ENCODE data around the gene TAPT1. TPM values are rescaled to one million over a fixed set of nuclear protein-coding genes. Genes with fewer than 3 reads are reported as not detected.

TAPT1 gene
- total and polyA plus RNA-seq, 9 donors, result 21.2 to 35.2 (median 29.5) TPM

- H3K27ac ChIP-seq (ENCODE audit: low read length), result no peak overlapping the region
- no peaks in the 10 kb centered on the region for H3K9me3 ChIP-seq (replicated peaks; ENCODE audit: control insufficient read depth, low read depth, low read length)
- H3K4me1 ChIP-seq (ENCODE audit: control insufficient read depth, insufficient read depth, low read length), result peaks cover 16% of the 10 kb centered on the region
- peaks cover 5% of the 10 kb centered on the region for H3K36me3 ChIP-seq (ENCODE audit: control insufficient read depth, insufficient read depth, low read length)
- H3K4me3 ChIP-seq (ENCODE audit: low read length), result no peak overlapping the region
- H3K27me3 ChIP-seq (ENCODE audit: control insufficient read depth, insufficient read depth, low read length), result no peaks in the 10 kb centered on the region
- no peak for DNase-seq
These were observed 3.2 kb downstream of the TAPT1 start for GRCh38 chr4:16222957-16223527.

- H3K4me3 ChIP-seq (ENCODE audit: low read length), result no peak overlapping the region
- H3K27ac ChIP-seq (ENCODE audit: low read length), result no peak overlapping the region
- H3K27me3 ChIP-seq (ENCODE audit: control insufficient read depth, insufficient read depth, low read length), result no peaks in the 10 kb centered on the region
- H3K36me3 ChIP-seq (ENCODE audit: control insufficient read depth, insufficient read depth, low read length), result peaks cover 13% of the 10 kb centered on the region
- no peak for DNase-seq
- H3K9me3 ChIP-seq (replicated peaks; ENCODE audit: control insufficient read depth, low read depth, low read length), result no peaks in the 10 kb centered on the region
- H3K4me1 ChIP-seq (ENCODE audit: control insufficient read depth, insufficient read depth, low read length), result peaks cover 7% of the 10 kb centered on the region
These were observed 7.3 kb downstream of the TAPT1 start for GRCh38 chr4:16218950-16219349.

- Histone ChIP-seq H3K9me3 (replicated peaks; ENCODE audit: control insufficient read depth, low read depth, low read length) (no peaks in the 10 kb centered on the region), H3K27ac (ENCODE audit: low read length) (no peak overlapping the region), H3K4me1 (ENCODE audit: control insufficient read depth, insufficient read depth, low read length) (peaks cover 3% of the 10 kb centered on the region), H3K36me3 (ENCODE audit: control insufficient read depth, insufficient read depth, low read length) (peaks cover 17% of the 10 kb centered on the region), H3K27me3 (ENCODE audit: control insufficient read depth, insufficient read depth, low read length) (no peaks in the 10 kb centered on the region), H3K4me3 (ENCODE audit: low read length) (no peak overlapping the region)
- WGBS (ENCODE audit: insufficient coverage), result 61% methylated on average over 2 of the region's 6 CpGs
- no peak for DNase-seq
These were observed 8.8 kb downstream of the TAPT1 start for GRCh38 chr4:16217300-16218051.

GRCh38 chr4:16213121-16213520, 13.2 kb downstream of the TAPT1 start:
- H3K9me3 ChIP-seq (replicated peaks; ENCODE audit: control insufficient read depth, low read depth, low read length), result no peaks in the 10 kb centered on the region
- peaks cover 21% of the 10 kb centered on the region for H3K36me3 ChIP-seq (ENCODE audit: control insufficient read depth, insufficient read depth, low read length)
- no peak overlapping the region for H3K4me3 ChIP-seq (ENCODE audit: low read length)
- peaks cover 3% of the 10 kb centered on the region for H3K4me1 ChIP-seq (ENCODE audit: control insufficient read depth, insufficient read depth, low read length)
- WGBS (ENCODE audit: insufficient coverage), result no CpG with 5 or more reads among the region's 2 CpGs
- DNase-seq, result no peak
- H3K27me3 ChIP-seq (ENCODE audit: control insufficient read depth, insufficient read depth, low read length), result no peaks in the 10 kb centered on the region
- H3K27ac ChIP-seq (ENCODE audit: low read length), result no peak overlapping the region

- Histone ChIP-seq H3K27me3 (ENCODE audit: control insufficient read depth, insufficient read depth, low read length) (no peaks in the 10 kb centered on the region), H3K9me3 (replicated peaks; ENCODE audit: control insufficient read depth, low read depth, low read length) (no peaks in the 10 kb centered on the region), H3K27ac (ENCODE audit: low read length) (no peak overlapping the region), H3K4me3 (ENCODE audit: low read length) (no peak overlapping the region), H3K4me1 (ENCODE audit: control insufficient read depth, insufficient read depth, low read length) (no peaks in the 10 kb centered on the region), H3K36me3 (ENCODE audit: control insufficient read depth, insufficient read depth, low read length) (peaks cover 18% of the 10 kb centered on the region)
- 80% methylated on average over 1 of the region's 3 CpGs for WGBS (ENCODE audit: insufficient coverage)
- no peak for DNase-seq
These were observed 14.0 kb downstream of the TAPT1 start for GRCh38 chr4:16212138-16212782.

GRCh38 chr4:16207409-16207808, 18.9 kb downstream of the TAPT1 start:
- Histone ChIP-seq H3K27me3 (ENCODE audit: control insufficient read depth, insufficient read depth, low read length) (no peaks in the 10 kb centered on the region), H3K27ac (ENCODE audit: low read length) (no peak overlapping the region), H3K4me1 (ENCODE audit: control insufficient read depth, insufficient read depth, low read length) (peaks cover 6% of the 10 kb centered on the region), H3K36me3 (ENCODE audit: control insufficient read depth, insufficient read depth, low read length) (peaks cover 15% of the 10 kb centered on the region), H3K9me3 (replicated peaks; ENCODE audit: control insufficient read depth, low read depth, low read length) (no peaks in the 10 kb centered on the region), H3K4me3 (ENCODE audit: low read length) (no peak overlapping the region)
- 88% methylated on average over 1 of the region's 1 CpG for WGBS (ENCODE audit: insufficient coverage)
- no peak for DNase-seq

GRCh38 chr4:16206848-16207247, 19.4 kb downstream of the TAPT1 start:
- Histone ChIP-seq H3K4me3 (ENCODE audit: low read length) (no peak overlapping the region), H3K9me3 (replicated peaks; ENCODE audit: control insufficient read depth, low read depth, low read length) (no peaks in the 10 kb centered on the region), H3K36me3 (ENCODE audit: control insufficient read depth, insufficient read depth, low read length) (peaks cover 16% of the 10 kb centered on the region), H3K4me1 (ENCODE audit: control insufficient read depth, insufficient read depth, low read length) (peaks cover 6% of the 10 kb centered on the region), H3K27me3 (ENCODE audit: control insufficient read depth, insufficient read depth, low read length) (no peaks in the 10 kb centered on the region), H3K27ac (ENCODE audit: low read length) (no peak overlapping the region)
- no peak for DNase-seq
- 36% methylated on average over 2 of the region's 2 CpGs for whole genome bisulfite sequencing (ENCODE audit: insufficient coverage)

- H3K9me3 ChIP-seq (replicated peaks; ENCODE audit: control insufficient read depth, low read depth, low read length), result no peaks in the 10 kb centered on the region
- no peaks in the 10 kb centered on the region for H3K27me3 ChIP-seq (ENCODE audit: control insufficient read depth, insufficient read depth, low read length)
- peaks cover 19% of the 10 kb centered on the region for H3K36me3 ChIP-seq (ENCODE audit: control insufficient read depth, insufficient read depth, low read length)
- H3K4me1 ChIP-seq (ENCODE audit: control insufficient read depth, insufficient read depth, low read length), result peaks cover 6% of the 10 kb centered on the region
- WGBS (ENCODE audit: insufficient coverage), result 50% methylated on average over 1 of the region's 5 CpGs
- H3K4me3 ChIP-seq (ENCODE audit: low read length), result no peak overlapping the region
- DNase-seq, result no peak
- no peak overlapping the region for H3K27ac ChIP-seq (ENCODE audit: low read length)
These were observed 20.0 kb downstream of the TAPT1 start for GRCh38 chr4:16206301-16206700.

- no peak overlapping the region for H3K4me3 ChIP-seq (ENCODE audit: low read length)
- H3K27me3 ChIP-seq (ENCODE audit: control insufficient read depth, insufficient read depth, low read length), result no peaks in the 10 kb centered on the region
- H3K9me3 ChIP-seq (replicated peaks; ENCODE audit: control insufficient read depth, low read depth, low read length), result no peaks in the 10 kb centered on the region
- H3K27ac ChIP-seq (ENCODE audit: low read length), result no peak overlapping the region
- 52% methylated on average over 3 of the region's 7 CpGs for WGBS (ENCODE audit: insufficient coverage)
- peaks cover 6% of the 10 kb centered on the region for H3K4me1 ChIP-seq (ENCODE audit: control insufficient read depth, insufficient read depth, low read length)
- H3K36me3 ChIP-seq (ENCODE audit: control insufficient read depth, insufficient read depth, low read length), result peaks cover 19% of the 10 kb centered on the region
- no peak for DNase-seq
These were observed 20.7 kb downstream of the TAPT1 start for GRCh38 chr4:16205298-16206164.

- H3K4me3 ChIP-seq (ENCODE audit: low read length), result no peak overlapping the region
- H3K36me3 ChIP-seq (ENCODE audit: control insufficient read depth, insufficient read depth, low read length), result peaks cover 13% of the 10 kb centered on the region
- H3K4me1 ChIP-seq (ENCODE audit: control insufficient read depth, insufficient read depth, low read length), result peaks cover 6% of the 10 kb centered on the region
- 73% methylated on average over 3 of the region's 3 CpGs for WGBS (ENCODE audit: insufficient coverage)
- DNase-seq, result no peak
- H3K27me3 ChIP-seq (ENCODE audit: control insufficient read depth, insufficient read depth, low read length), result no peaks in the 10 kb centered on the region
- H3K9me3 ChIP-seq (replicated peaks; ENCODE audit: control insufficient read depth, low read depth, low read length), result no peaks in the 10 kb centered on the region
- no peak overlapping the region for H3K27ac ChIP-seq (ENCODE audit: low read length)
These were observed 21.8 kb downstream of the TAPT1 start for GRCh38 chr4:16204505-16204904.

Data from muscle of leg (tissue), 11 donors.